GM19467 (cell line): ENCODE results near the gene TMEM42.
A peak's percentile ranks its signal among the peaks of the same experiment; 100 is the strongest.
"Not testable (repeated sequence)": the region's sequence is repeated elsewhere in the genome, so short reads cannot be mapped to it uniquely, and the experiment has no call there.

Experiments used
- ATAC-seq: cut with Tn5 transposase; IDR thresholded peaks from one replicate; pipeline ENCODE4 v1.9.1; 2021; ENCODE audit warnings: mild to moderate bottlenecking, moderate library complexity; ENCODE audit not compliant: unreplicated experiment

TMEM42 gene

DNA sequence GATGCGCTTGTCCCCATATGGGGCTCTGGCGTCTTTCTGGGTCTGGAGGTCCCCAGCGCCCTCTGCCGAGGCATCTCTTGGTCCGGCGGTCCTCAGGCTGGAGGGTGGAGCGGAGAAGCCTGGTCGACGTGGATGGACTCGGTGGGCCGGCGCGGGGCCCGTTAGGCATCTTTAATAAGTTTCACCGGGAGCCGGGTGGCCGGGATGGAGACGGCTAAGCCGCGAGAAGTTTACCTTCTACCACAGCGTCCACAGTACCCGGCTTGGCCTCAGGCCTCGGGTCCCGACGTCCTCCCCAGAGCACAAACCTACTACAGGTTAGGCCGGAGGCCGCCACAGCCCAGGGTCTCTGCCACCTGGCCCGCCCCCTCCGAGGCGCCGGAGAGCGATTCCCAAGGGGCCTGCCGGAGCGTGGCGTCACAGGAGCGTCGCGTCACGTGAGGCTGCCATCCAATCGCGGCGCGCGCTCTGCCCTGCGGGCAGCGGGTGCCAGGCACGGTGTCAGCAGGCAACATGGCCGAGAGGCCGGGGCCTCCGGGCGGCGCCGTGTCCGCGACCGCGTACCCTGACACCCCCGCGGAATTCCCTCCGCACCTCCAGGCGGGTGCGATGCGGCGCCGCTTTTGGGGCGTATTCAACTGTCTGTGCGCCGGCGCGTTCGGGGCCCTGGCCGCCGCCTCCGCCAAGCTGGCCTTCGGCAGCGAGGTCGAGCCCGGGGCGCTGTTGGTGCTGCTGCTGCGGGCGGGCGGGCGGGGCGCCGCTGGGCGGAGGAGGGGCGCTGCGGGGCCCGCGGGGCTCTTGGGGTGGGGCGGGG is at the start of gene TMEM42:
TSS of gene TMEM42 (plus strand) at position 501 of the 814 bp plus-strand sequence. CDS start at position 514, 13 bp downstream.
- ATAC-seq: peak; percentile 95

DNA sequence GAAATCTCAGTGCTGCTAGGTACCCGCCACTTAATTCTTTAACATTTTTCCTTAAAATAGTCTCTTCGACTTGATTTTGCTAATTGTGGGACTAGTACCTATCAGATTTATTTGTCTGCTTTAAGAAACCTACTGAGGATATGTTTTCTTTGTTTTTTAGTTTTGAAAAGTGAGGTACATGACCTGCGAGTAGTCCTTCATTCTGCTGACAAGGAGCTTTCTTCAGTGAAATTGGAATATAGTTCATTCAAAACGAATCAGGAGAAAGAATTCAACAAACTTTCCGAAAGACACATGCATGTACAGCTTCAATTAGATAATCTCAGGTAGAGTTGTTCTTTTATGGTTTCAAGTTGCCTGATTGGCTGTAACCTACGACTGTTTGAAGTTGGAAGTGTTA is 47.0 kb upstream of the TMEM42 start:
- no peak for ATAC-seq

DNA sequence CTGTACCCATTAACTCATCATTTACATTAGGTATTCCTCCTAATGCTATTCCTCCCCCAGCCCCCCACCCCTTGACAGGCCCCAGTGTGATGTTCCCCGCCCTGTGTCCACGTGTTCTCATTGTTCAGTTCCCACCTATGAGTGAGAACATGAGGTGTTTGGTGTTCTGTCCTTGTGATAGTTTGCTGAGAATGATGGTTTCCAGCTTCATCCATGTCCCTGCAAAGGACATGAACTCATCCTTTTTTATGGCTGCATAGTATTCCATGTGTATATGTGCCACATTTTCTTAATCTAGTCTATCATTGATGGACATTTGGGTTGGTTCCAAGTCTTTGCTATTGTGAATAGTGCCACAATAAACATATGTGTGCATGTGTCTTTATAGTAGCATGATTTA is 45.4 kb upstream of the TMEM42 start:
- not testable (repeated sequence) for ATAC-seq

DNA sequence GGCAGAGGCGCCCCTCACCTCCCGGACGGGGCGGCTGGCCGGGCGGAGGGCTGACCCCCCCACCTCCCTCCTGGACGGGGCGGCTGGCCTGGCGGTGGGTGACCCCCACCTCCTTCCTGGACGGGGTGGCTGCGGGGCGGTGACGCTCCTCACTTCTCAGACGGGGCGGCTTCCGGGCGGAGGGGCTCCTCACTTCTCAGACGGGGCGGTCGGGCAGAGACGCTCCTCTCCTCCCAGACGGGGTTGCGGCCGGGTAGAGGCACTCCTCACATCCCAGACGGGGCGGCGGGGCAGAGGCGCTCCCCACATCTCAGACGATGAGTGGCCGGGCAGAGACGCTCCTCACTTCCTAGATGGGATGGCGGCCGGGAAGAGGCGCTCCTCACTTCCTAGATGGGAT is 40.5 kb upstream of the TMEM42 start:
- ATAC-seq: not testable (repeated sequence)

DNA sequence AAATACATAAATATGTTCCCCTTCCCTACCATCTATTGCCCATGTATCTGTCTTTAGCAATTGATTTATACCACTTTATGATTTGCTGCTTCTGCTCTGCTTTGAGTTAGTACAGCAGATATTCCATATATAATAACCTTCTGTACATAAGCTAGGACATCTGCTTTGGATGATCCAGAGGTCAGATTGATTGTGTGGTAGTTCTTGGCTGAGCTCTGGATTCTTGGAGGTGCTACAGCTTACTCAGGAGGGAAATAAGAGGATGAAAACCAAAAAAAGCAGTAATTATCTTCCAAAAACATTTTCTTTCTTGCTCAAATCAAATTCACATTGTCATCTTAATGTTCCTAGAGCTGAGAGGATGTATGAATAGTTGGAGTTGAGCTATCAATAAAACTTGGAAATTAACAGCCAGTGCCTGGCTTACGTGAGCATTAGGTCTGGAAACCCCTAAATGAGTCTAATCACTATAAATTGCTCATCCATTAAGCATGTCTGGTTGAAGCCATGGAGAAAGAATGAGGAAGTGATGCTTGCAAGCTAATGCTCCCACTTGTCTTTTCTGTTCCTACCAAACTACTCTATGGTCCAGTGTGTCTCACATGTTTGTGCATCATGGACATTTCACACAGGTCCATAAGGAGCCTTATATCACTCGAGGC is 36.3 kb upstream of the TMEM42 start:
- ATAC-seq: no peak

DNA sequence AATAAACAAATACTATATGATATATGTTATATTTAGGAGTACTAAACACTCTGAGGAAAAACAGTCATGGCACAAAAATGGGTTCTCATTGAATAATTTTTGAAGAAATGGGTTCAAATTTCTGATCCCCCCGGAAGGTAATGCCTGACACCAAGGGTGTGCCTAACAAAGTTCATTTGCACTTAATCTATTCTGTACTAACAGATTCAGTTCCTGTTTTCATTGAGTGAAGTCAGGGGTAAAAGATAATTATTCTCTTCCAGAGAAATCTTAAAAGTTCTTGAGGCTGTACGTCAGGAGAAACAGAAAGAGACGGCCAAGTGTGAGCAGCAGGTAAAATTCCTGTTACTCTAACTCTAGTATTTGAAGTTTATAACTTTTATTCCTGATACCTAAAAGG is 34.5 kb upstream of the TMEM42 start:
- ATAC-seq: no peak

DNA sequence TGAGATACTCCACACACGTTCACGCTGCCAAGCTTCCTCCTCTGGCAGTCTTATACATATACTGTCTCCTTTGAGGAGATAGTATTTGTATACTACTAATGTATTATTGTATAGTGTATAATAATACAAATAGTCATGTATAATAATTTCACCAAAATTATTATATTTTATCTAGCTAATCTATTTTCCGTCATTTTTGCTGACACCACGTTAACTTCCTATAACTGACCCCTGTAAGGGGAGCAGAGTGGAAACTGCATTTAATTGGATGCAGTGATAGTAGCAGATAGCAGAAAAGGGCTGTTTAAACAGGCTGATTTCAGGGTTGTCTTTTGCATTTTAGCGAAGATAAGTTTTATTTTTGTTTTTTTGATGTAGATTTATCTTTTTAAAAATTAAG is 30.5 kb upstream of the TMEM42 start:
- ATAC-seq: no peak

DNA sequence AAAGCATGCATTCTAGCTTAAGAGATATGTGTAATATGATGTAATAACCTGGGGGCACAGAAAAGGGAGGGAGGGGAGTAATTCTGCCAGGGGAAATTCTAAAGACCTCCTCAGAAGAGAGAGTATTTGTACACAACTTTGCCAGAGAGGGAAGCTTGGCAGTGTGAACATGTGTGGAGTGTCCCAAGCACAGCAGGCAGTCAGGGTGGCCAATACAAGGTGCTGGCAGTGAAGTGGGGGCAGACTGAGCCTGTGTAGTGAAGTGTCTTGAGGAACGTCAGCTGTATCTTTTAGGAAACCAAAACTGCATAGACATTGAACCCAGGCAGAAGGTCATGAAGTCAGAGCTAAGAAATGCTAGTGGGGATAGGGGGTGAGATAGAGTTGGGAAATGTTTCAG is 29.7 kb upstream of the TMEM42 start:
- no peak for ATAC-seq

DNA sequence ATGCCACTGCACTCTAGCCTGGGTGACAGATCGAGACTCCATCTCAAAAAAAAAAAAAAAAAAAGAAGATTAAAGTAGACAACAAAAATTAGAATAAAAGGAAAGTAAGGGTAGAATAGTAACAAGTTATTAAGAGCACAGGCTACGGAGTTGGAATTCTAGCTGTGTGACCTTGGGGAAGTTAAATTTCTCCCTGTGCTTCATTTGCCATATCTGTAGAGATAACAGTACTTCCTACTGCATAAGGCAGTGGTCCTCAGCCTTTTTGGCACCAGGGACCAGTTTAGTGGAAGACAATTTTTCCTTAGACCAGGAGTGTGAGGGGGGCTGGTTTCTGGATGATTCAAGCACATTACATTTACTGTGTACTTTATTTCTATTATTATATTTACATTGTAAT is 28.7 kb upstream of the TMEM42 start:
- no peak for ATAC-seq

DNA sequence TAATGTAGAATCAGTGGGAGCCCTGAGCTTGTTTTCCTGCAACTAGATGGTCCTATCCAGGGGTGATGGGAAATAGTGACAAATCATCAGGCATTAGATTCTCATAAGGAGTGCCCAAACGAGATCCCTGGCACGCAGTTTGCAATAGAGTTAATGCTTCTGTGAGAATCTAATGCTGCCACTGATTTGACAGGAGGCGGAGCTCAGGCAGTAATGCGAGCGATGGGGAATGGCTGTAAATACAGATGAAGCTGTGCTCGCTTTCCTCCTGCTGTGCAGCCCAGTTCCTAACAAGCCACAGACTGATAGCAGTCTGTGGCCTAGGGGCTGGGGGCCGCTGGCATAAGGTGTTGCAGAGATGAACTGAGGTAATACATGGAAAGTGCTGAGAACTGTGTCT is 28.3 kb upstream of the TMEM42 start:
- no peak for ATAC-seq

DNA sequence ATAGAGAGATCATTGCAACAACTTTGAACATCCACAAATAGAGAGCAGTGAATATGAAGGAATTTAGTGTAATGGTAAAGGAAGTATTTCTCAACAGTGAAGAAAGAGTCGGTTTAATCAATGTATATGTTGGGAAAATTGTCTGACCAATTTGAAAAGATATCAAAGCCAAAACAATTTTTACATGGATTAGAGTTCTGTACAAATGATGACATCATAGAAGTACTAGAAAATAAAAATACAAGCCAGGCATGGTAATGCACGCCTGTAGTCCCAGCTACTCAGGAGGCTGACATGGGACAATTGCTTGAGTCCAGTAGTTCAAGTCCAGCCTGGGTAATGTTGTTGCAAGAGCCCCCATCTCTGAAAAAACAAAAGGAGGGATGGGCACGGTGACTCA is 26.0 kb upstream of the TMEM42 start:
- no peak for ATAC-seq

DNA sequence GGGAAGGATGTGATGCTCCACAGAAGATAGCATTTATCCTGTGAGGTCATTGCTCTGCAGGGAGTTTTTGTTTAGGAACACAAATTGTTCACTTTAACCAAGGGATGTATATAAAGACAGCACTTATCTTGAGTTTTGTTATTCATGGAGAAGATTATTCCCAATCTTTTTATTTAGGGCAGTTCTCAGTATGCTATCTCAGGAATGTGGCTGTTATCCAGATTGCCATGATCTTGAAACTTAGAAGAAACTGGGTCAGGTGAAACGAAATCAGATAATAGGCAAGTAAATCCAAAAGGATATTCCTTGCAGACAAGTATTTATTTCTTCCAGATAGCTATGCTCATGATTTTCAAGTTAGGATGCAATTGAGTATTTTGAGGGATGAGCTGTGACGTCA is 19.3 kb upstream of the TMEM42 start:
- no peak for ATAC-seq

DNA sequence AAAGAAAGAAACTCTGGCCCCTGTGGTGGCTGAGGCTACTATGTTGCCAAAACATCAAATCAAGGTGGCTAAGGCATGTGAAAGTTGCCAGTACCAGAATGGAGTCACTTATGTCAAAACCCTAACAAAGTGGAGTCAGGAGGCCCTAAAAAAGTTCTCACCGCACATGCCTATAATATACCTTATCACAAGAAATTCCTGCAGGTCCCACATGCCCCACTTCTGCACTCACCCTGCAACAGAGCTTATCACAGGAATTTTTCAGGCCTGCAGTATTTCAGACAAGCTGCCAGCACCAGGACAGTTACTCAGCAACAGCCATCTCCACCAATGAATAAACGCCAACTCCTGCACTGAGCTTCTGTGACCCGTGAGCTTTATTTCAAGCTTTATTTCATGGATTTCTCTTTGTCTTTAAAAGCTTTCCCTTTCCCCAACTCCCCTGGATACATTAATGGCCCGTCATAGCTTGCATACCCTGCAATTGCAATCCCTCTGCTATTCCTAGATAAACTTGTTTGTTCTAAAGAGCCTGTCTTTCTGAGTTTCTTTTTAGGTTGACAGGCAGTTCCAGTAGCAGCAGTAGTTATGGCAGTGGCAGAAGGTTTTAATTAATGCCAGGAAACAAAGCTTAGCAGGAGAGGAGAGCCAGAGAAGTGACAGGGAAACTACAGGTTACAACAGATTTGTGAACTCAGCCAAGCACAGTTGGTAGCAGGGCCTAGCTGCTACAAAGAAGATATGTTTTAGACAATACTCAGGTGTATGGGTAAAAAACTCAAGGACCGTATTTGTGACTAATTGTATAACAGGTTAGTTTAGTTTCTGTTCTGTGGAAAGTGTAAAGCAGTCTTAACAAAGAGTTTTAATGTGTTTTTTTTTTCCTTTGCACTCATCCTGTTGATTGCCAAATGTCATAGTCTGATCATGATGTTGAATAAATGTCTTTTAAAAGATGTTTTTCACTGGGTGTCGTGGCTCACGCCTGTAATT is 15.9 kb upstream of the TMEM42 start:
- no peak for ATAC-seq

DNA sequence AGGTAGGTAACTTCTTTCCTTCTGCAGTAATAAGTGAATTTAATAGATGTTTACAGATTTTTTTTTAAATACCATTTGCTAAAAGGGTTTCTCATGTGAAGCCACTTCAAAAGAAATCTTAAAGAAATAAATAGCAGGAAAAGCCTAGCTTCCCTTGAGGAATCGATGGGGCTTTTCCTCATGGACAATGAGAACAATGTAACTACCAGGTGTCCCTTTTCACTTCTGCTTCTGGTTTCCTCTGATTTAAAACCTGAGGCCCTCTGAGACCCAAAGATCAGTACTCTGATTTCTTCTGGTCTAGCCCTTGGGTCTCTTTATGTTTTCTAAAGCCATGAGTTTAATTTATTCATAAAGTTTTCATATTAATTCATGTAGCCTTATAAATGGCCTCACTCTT is 13.1 kb upstream of the TMEM42 start:
- no peak for ATAC-seq

DNA sequence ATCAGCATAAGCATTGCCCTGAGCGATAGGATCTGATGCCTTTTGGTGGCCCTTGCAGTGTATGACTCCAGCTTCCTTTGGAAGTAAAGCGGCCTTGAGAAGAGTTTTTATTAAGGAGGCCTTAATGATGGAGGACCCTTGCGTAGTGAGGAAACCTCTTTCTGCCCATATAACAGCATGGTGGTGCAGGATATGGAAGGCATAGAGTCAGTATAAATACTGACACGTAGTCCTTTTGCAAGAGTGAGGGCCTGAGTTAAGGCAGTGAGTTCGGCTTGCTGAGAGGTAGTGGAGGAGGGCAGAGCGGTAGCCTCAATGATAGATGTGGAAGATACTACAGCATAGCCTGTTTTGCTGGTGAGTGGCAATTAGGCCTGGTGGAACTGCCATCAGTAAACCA is 5.0 kb upstream of the TMEM42 start:
- ATAC-seq: not testable (repeated sequence)

DNA sequence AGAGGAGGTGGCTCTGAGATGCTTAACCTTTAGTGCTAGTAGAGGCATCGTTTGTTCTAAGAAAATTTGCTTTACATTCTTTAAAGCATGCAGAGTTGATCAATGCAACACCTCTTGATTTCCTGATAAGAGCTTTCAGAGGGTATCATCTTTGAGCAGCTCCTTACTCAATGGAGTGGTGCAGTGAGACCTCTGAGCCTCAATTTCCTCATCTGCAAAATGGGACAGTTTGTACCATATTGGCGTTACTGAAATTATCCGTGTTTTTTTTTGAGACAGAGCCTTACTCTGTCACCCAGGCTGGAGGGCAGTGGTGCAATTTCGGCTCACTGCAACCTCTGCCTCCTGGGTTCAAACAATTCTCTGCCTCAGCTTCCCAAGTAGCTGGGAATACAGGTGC is 1.6 kb upstream of the TMEM42 start:
- ATAC-seq: no peak

DNA sequence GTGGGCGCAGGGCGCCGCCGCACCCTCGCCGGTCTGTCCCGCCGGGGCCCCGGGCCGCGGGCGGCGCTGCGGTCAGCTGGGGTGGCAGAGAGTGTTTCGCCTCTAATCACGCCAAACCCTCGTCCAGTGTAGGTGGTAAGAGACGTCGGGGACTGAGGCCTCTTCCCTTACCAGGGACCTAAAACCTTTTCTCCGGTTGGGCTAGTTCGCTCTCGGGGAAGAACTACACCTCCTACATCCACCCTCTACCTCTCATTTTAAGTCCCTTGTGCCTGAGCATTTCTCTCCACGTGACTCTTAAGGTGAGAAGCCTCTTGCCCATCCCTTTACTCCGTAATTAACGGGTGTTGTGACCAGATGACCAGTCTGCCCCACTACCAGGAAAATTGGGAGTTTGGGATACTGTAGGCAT is 520 bp downstream of the TMEM42 start:
- peak; percentile 26 for ATAC-seq

DNA sequence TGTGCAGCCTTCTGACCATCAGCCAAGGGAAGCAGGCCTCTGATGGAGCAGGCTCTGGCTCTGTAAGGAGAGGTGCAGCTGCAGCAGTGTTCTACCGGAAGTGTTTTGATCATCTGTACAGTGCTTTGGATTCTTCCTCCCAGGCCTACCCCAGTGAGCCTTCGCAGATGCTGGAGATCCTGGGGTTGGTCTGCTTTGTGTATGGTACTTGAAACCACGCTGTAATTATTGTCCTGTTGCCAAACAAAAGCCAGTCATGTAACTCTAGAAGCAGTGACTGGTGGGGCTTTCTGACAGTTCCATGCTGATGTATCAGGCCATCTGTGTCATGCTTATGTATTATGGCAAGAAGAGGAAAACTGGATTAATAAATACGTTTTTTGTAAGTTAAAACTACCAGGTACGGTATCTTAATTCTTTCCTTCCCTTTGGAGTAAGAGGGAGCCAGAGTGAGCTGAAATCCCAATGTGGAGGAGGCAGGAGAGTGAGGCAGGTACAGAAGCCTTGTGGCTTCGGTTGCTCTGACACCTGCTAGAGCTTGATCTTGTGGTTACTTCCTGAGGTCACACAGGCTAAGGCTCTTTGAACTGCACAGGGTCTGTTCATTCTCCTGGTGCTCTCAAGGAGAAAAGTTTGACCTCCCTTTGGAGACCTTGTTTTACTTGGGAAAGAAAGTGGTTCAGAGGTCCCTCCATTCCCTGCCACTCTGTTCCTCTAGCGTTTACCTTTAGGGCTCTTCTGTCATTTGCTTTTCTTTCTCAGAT is 3.7 kb downstream of the TMEM42 start:
- ATAC-seq: no peak

DNA sequence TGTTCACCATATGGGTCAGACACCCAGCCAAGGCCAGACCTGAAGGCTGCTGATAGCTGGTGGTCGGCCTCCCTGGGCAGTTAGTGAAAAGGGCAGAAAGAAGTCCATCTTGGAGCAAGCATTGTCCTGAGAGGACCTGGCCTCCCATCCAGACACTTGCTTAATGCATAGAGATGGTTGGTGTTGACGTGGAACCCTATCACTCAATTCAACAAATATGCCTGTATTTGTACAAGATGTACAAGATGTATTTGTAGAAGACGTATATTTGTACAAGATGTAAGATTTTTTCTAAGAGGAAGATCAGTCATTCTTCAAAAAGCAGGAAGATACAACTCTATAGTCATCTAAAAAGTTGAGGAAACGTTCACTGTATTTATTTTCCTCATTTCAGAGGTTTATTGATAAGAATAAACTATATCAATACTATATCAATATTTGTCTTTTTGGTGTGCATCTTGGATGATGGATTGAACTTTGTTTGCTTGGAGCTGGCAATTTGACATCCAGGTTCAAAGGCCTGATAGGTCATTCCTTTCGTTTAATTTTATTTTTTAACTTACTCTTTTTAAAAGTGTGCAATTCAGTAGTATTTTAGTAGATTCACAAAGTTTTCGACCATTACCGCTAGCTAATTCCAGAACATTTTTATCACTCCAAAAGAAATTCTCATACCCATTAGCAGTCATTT is 5.9 kb downstream of the TMEM42 start:
- no peak for ATAC-seq
